NT2/D1 (cell line): ENCODE data around the gene CTIF.

Experiments used
- DNase-seq: peaks from one replicate; pipeline ENCODE4 v3.0.0-alpha.2; 2011; ENCODE audit warnings: low read depth, low spot score
- H3K27me3 ChIP-seq: 2 replicates; pipeline ENCODE4 v1.6.0; 2011; ENCODE audit warnings: mild to moderate bottlenecking; ENCODE audit not compliant: insufficient read length, insufficient read depth
- H3K36me3 ChIP-seq: 2 replicates; pipeline ENCODE4 v1.6.1; 2011; ENCODE audit warnings: mild to moderate bottlenecking, low read length, mixed read lengths; ENCODE audit not compliant: insufficient read depth, insufficient read length
- H3K4me1 ChIP-seq: 2 replicates; pipeline ENCODE4 v1.5.1; 2011; ENCODE audit not compliant: insufficient read depth, insufficient read length
- H3K4me3 ChIP-seq: 2 replicates; pipeline ENCODE4 v1.5.1; 2011; ENCODE audit warnings: low read depth; ENCODE audit not compliant: insufficient read length
- H3K9ac ChIP-seq: 2 replicates; pipeline ENCODE4 v1.6.0; 2011; ENCODE audit warnings: low read depth; ENCODE audit not compliant: insufficient read length
- H3K9me3 ChIP-seq: 2 replicates; pipeline ENCODE4 v1.5.1; 2011; ENCODE audit warnings: mild to moderate bottlenecking, low read length; ENCODE audit not compliant: insufficient read depth
- SUZ12 ChIP-seq: IDR thresholded peaks from 2 replicates; pipeline ENCODE4 v1.6.1; 2011; ENCODE audit not compliant: insufficient read length, insufficient read depth; ENCODE audit errors: extremely low read depth
- YY1 ChIP-seq: IDR thresholded peaks from 2 replicates; pipeline ENCODE4 v1.6.1; 2011; ENCODE audit not compliant: insufficient read length, insufficient read depth
- ZNF274 ChIP-seq: IDR thresholded peaks from 2 replicates; pipeline ENCODE4 v1.6.1; 2011; ENCODE audit warnings: mild to moderate bottlenecking, low read depth, low read length

Gene CTIF

DNA sequence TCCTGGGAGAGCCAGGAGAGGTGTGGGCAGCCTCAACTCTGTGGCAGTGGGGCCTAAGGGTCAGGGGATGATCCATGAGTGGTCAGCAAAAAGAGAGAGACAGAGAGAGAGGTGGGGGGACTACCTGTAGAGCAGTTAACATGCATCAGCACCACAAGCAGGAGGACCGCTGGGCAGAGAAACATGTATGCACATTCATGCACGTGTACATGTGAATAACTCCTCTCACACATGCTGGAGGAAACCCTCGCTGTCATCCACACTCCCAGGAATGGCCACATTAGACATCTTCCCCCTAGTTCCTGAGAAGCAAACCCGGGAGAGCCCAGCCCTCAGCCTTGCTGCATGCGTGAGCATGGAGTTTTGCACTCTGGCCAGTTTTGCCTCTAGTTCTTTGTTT is 245.8 kb downstream of the CTIF start:
- peaks cover 26% of the 10 kb centered on the region for H3K4me1 ChIP-seq
- H3K36me3 ChIP-seq: peaks cover 29% of the 10 kb centered on the region
- DNase-seq: no peak
- H3K27me3 ChIP-seq: no peaks in the 10 kb centered on the region
- H3K4me3 ChIP-seq: no peak overlapping the region
- H3K9me3 ChIP-seq: no peaks in the 10 kb centered on the region
- no peak overlapping the region for H3K9ac ChIP-seq
- TF ChIP-seq YY1 (no peak), ZNF274 (no peak), SUZ12 (no peak)

DNA sequence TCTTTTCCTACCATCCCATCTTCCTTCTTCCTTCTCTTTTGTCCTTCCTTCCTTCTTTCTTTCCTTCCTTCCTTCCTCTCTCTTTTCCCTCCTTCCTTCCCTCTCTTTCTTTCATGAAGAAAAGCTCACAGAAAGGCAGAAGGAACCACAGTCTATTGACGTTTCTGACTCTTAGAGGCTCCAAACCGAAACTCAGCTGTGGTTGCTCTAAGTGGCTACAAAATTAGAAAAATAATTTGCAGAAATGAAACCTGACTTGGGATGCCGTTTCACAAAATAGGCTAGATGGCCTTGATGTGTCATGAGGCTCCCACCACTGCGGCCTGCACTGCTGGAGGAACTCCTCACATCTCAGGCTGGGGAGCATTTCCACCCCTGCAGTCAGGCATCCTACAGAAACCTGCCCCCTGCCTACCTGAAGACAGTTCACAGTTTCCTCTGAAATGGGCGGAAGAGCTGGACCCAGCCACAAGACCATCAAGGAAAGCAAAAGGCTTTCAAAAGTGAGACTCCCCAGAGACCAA is 246.3 kb downstream of the CTIF start:
- no peak overlapping the region for H3K9ac ChIP-seq
- no peak overlapping the region for H3K4me3 ChIP-seq
- H3K36me3 ChIP-seq: peaks cover 27% of the 10 kb centered on the region
- TF ChIP-seq YY1: no peak
- no peak for TF ChIP-seq SUZ12
- no peak for TF ChIP-seq ZNF274
- peaks cover 26% of the 10 kb centered on the region for H3K4me1 ChIP-seq
- DNase-seq: no peak
- H3K9me3 ChIP-seq: no peaks in the 10 kb centered on the region
- no peaks in the 10 kb centered on the region for H3K27me3 ChIP-seq

DNA sequence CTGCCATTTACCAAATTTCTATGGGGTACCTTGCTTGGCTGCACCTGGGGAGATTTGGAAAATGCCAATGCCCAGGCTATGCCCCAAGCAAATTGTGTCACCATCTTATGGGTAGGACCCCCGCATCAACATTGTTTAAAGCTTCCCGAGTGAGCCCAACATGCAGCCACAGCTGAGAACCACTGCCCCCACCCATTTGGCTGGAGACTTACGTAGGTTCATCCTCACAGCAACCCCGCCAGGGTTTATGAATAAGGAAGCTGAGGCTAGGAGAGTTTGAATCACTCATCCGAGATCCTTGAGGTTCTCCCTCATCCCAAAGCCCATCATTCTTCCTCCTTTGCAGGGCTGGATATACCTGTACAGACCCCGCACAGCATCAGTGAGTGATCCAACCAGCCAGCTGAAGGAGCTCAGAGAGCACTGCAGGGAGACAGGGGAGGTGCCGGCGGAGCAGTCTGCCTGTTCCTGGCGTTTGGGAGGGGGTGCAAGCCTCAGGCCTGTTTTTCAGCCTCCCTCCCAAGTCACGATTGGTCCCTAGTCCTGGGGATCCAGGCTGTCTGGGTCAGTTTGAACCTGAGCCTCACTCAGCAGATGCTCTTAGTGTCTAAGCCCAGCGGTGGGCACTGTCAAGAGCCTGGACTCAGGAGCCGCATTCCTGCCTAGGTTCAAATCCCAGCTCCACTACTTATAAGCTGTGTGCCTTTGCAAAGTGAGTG is 247.1 kb downstream of the CTIF start:
- Histone ChIP-seq H3K9me3 (no peaks in the 10 kb centered on the region), H3K27me3 (no peaks in the 10 kb centered on the region), H3K9ac (no peak overlapping the region), H3K4me1 (peaks cover 23% of the 10 kb centered on the region), H3K4me3 (no peak overlapping the region), H3K36me3 (peaks cover 29% of the 10 kb centered on the region)
- TF ChIP-seq ZNF274 (no peak), SUZ12 (no peak), YY1 (no peak)
- no peak for DNase-seq

DNA sequence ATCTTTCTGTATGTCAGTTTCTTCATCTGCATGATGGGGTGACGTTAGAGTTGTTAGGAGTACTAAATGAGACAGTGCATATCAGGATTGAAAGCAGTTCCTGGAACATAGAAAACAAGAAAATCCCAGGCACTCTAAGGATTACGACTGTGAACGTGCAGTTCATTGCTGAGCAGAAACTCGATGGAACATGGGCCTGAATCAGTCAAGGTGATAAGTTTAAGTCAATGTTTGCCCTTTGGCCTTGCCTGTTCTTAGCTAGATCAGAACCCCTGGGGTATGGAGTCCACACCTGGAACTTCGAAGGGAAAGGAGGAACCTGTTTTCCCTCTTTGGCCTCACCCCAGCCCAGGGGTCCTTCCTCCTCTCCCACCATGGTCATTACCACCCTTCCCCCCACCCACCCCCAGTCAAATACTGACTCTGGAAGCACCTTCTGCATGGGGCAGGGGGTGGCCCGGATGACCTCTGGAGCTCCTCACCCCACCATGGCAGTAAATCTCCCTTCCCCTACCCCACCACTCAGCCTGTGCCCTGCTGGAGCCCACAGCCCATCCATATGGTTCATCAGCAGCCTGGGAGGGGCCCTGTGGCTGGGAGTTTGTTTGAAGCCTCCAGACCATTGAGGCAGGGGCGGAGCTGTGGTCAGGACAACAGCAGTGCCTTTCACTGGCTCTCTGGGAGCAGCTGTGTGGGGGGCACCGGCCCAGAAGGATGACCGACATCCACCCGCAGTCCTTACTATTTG is 247.8 kb downstream of the CTIF start:
- peaks cover 18% of the 10 kb centered on the region for H3K4me1 ChIP-seq
- H3K27me3 ChIP-seq: no peaks in the 10 kb centered on the region
- H3K4me3 ChIP-seq: no peak overlapping the region
- no peak for DNase-seq
- H3K36me3 ChIP-seq: peaks cover 32% of the 10 kb centered on the region
- no peak for TF ChIP-seq SUZ12
- no peak for TF ChIP-seq ZNF274
- TF ChIP-seq YY1: no peak
- no peak overlapping the region for H3K9ac ChIP-seq
- no peaks in the 10 kb centered on the region for H3K9me3 ChIP-seq

DNA sequence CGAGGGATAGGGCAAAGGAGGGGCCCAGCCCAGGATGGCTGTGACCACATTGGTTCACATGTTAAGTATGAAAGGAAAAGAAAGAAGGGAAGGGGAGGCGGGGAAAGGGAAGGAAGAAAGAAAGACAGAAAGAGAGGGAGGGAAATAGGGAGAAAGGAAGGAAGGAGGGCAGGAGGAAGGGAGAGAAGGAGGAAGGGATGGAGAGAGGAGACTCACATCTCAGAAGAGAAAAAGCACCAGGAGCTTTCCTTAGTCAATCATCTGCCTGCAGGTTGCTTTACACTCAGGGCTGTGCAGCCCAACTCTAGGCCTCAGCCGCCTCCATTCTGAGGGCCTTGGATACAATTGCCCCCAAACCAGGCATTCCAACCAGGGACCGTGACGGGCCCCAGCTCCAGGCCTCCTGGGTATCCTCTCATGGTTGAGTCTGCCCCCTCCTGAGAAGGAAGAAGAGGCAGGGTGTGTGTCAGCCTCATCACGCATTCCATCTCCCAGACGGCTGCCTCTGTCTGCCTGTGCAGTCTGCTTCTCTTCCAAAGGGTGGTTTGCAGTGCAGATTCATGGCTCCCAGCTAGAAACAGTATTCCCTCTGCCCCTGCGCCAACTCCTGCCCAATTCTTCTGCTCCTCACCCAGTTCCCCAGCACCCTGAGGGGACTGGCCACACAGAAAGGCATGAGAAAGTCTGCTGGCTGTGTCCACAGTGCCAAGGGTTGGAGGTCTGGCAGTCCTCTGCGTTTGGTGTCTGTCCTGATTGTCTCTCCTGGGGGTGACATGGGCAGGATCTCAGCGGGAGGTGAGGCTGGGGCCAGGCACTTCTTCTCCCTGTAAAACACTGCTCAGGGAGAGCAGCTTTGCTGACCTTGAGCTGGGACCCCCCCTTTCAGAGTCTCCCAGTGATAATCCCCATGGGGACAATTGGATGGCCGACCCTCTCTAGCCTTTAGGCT is 248.6 kb downstream of the CTIF start:
- TF ChIP-seq SUZ12 (no peak), YY1 (no peak), ZNF274 (no peak)
- H3K27me3 ChIP-seq: no peaks in the 10 kb centered on the region
- no peaks in the 10 kb centered on the region for H3K9me3 ChIP-seq
- H3K4me1 ChIP-seq: peaks cover 18% of the 10 kb centered on the region
- H3K36me3 ChIP-seq: peaks cover 32% of the 10 kb centered on the region
- H3K4me3 ChIP-seq: no peak overlapping the region
- H3K9ac ChIP-seq: peak overlapping the region; percentile 10
- DNase-seq: no peak

DNA sequence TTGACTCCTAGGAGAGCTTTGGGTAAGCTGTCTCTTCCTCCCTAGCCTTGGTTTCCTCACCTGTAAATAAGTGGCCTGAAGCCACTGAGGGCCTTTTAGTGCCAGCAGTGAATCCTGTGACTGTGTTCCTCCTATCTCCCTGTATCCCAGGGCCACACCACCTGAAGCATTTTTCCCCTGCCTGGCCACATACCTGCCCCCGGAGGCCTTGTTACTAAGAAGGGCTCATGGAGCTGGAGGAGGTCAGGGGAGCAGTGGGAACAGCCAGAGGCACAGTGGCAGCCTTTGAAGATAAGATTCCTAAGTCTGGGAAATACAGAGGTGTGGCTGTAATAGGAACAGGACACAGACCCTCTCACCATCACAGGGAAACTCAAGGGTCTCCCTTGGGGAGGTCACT is 249.5 kb downstream of the CTIF start:
- Histone ChIP-seq H3K27me3 (no peaks in the 10 kb centered on the region), H3K4me1 (peaks cover 18% of the 10 kb centered on the region), H3K4me3 (no peak overlapping the region), H3K9me3 (no peaks in the 10 kb centered on the region), H3K9ac (no peak overlapping the region), H3K36me3 (peaks cover 31% of the 10 kb centered on the region)
- no peak for DNase-seq
- TF ChIP-seq YY1: no peak
- TF ChIP-seq ZNF274: no peak
- no peak for TF ChIP-seq SUZ12
